Loucy (cell line): ENCODE measurements around the gene PTRHD1.

Experiments
- EZH2phosphoT487 ChIP-seq: fragments of 200-600 bp; IDR thresholded peaks from 2 replicates; pipeline ENCODE4 v1.6.1; 2018; ENCODE audit warnings: antibody characterized with exemption, mild to moderate bottlenecking, moderate library complexity, borderline replicate concordance
- TF ChIP-seq, protein P1 (sequence below): fragments of 200-600 bp; sonication (generic); conservative IDR thresholded peaks from 2 replicates; pipeline ENCODE4 v1.5.1; 2014; ENCODE audit warnings: mild to moderate bottlenecking, antibody characterized with exemption, low read length

DNA sequence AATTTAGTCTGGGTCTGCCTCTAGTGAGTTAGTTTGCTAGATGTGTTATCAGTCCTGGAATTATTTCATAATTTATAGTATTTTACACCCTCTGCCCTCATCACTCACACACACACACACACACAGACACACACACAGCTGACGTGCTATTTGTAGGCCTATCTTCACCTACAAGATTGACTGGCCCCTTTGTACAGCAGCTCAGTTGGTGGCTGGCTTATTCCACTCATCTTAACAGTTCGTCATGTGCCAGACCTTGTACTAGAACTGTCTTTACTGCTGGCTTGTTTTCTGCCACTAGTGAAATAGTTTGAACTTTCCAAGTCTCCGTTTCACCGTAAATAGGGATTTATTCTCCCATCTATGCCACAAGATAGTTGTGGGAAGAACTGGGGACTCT, 21.3 kb upstream of the PTRHD1 start:
- TF ChIP-seq, protein P1, sequence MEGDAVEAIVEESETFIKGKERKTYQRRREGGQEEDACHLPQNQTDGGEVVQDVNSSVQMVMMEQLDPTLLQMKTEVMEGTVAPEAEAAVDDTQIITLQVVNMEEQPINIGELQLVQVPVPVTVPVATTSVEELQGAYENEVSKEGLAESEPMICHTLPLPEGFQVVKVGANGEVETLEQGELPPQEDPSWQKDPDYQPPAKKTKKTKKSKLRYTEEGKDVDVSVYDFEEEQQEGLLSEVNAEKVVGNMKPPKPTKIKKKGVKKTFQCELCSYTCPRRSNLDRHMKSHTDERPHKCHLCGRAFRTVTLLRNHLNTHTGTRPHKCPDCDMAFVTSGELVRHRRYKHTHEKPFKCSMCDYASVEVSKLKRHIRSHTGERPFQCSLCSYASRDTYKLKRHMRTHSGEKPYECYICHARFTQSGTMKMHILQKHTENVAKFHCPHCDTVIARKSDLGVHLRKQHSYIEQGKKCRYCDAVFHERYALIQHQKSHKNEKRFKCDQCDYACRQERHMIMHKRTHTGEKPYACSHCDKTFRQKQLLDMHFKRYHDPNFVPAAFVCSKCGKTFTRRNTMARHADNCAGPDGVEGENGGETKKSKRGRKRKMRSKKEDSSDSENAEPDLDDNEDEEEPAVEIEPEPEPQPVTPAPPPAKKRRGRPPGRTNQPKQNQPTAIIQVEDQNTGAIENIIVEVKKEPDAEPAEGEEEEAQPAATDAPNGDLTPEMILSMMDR: no peak
- no peak for TF ChIP-seq EZH2phosphoT487
